GM06990 (cell line): Measurements from ENCODE around the gene MC1R.

Experiments
- DNase-seq: peaks from one replicate; pipeline ENCODE4 v3.0.0-alpha.2; 2011; ENCODE audit not compliant: insufficient read length; ENCODE audit errors: extremely low read depth
- H3K27me3 ChIP-seq: replicated peaks from 2 replicates; pipeline ENCODE4 v1.6.0; 2011; ENCODE audit warnings: low read length; ENCODE audit not compliant: control insufficient read depth, insufficient read depth
- H3K36me3 ChIP-seq: 2 replicates; pipeline ENCODE4 v1.5.1; 2011; ENCODE audit warnings: low read length; ENCODE audit not compliant: control insufficient read depth, insufficient read depth
- H3K4me3 ChIP-seq: replicated peaks from 2 replicates; pipeline ENCODE4 v1.5.1; 2011; ENCODE audit warnings: low read depth, mild to moderate bottlenecking, control low read depth, low read length
- TF ChIP-seq, protein P1 (sequence below): IDR thresholded peaks from 2 replicates; pipeline ENCODE4 v1.5.1; 2011; ENCODE audit warnings: low read length, control low read depth, mild to moderate bottlenecking, inconsistent platforms; ENCODE audit not compliant: insufficient read depth, poor library complexity, severe bottlenecking

Gene MC1R

DNA sequence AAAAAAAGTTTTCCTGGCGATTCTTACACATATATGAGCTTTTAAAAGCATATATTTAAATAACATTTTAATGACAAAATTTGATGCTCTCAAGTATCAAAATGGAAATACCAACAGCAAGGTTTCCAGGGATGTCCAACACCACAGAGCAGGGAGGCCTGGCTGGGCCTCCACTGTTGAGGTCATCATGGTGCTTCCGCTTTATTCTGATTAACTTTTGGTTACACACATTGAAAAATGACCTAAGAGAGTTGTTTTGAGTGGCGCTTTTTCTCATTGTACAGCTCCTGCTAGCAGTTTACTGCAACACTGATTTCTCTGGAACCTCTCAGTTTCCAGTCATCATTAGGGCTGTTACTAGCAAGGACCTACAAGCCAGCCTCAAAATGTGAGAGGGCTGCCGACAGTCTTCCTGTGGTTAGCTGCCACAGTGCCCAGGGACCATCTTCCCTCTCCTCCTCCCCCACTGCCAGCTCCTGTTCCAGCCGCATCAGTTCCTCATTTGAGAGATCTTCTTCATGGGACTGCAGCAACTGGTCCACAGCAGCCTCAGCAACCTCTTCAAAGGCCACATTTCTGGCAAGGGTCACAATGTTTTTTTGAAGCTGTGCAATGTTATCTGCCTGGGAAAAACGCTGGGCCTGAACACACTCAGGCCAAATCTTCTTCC is 51.2 kb downstream of the MC1R start:
- DNase-seq = no peak
- TF ChIP-seq, protein P1, sequence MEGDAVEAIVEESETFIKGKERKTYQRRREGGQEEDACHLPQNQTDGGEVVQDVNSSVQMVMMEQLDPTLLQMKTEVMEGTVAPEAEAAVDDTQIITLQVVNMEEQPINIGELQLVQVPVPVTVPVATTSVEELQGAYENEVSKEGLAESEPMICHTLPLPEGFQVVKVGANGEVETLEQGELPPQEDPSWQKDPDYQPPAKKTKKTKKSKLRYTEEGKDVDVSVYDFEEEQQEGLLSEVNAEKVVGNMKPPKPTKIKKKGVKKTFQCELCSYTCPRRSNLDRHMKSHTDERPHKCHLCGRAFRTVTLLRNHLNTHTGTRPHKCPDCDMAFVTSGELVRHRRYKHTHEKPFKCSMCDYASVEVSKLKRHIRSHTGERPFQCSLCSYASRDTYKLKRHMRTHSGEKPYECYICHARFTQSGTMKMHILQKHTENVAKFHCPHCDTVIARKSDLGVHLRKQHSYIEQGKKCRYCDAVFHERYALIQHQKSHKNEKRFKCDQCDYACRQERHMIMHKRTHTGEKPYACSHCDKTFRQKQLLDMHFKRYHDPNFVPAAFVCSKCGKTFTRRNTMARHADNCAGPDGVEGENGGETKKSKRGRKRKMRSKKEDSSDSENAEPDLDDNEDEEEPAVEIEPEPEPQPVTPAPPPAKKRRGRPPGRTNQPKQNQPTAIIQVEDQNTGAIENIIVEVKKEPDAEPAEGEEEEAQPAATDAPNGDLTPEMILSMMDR = no peak
- Histone ChIP-seq H3K36me3 (no peaks in the 10 kb centered on the region; the same call in 1 of the 2 replicates), H3K27me3 (no peaks in the 10 kb centered on the region), H3K4me3 (no peak overlapping the region)
